ENCODE data around the gene MUCL3.

DNA sequence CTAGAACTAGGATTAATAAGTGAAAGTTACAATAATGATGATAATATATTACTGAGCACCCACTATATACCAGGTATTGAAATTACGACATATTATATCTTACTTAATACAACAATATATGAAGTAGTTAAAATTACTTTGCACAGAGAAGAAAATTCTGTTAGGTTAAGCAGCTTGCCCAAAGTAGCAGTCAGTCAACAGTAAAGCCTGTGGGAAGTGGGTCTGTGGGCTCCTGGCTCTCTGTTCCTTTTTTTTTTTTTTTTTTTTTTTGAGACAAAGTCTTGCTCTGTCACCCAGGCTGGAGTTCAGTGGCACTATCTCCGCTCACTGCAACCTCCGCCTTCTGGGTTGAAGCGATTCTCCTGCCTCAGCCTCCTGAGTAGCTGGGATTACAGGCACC is 37.5 kb upstream of the MUCL3 start:
- no peak for TF ChIP-seq YY1 (IDR thresholded peaks at IDR 0.05; ENCODE audit: low read depth)
- TF ChIP-seq, protein P1, sequence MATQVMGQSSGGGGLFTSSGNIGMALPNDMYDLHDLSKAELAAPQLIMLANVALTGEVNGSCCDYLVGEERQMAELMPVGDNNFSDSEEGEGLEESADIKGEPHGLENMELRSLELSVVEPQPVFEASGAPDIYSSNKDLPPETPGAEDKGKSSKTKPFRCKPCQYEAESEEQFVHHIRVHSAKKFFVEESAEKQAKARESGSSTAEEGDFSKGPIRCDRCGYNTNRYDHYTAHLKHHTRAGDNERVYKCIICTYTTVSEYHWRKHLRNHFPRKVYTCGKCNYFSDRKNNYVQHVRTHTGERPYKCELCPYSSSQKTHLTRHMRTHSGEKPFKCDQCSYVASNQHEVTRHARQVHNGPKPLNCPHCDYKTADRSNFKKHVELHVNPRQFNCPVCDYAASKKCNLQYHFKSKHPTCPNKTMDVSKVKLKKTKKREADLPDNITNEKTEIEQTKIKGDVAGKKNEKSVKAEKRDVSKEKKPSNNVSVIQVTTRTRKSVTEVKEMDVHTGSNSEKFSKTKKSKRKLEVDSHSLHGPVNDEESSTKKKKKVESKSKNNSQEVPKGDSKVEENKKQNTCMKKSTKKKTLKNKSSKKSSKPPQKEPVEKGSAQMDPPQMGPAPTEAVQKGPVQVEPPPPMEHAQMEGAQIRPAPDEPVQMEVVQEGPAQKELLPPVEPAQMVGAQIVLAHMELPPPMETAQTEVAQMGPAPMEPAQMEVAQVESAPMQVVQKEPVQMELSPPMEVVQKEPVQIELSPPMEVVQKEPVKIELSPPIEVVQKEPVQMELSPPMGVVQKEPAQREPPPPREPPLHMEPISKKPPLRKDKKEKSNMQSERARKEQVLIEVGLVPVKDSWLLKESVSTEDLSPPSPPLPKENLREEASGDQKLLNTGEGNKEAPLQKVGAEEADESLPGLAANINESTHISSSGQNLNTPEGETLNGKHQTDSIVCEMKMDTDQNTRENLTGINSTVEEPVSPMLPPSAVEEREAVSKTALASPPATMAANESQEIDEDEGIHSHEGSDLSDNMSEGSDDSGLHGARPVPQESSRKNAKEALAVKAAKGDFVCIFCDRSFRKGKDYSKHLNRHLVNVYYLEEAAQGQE (IDR thresholded peaks at IDR 0.05; ENCODE audit: low read depth) = no peak
- no peak for TF ChIP-seq EGR1 (IDR thresholded peaks at IDR 0.05)
- TF ChIP-seq EP300 (IDR thresholded peaks at IDR 0.05; ENCODE audit: borderline replicate concordance) = no peak
- TF ChIP-seq FOXM1 (IDR thresholded peaks at IDR 0.05; ENCODE audit: borderline replicate concordance, low read depth) = no peak
- TF ChIP-seq TCF12 (IDR thresholded peaks at IDR 0.05; ENCODE audit: low read depth) = no peak
- no peak for TF ChIP-seq TAF1 (IDR thresholded peaks at IDR 0.05; ENCODE audit: low read depth)
- TF ChIP-seq, protein P2, sequence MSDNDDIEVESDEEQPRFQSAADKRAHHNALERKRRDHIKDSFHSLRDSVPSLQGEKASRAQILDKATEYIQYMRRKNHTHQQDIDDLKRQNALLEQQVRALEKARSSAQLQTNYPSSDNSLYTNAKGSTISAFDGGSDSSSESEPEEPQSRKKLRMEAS (IDR thresholded peaks at IDR 0.05) = no peak

All from Ishikawa (cell line).